Measurements from ENCODE around the gene COQ6.
A peak's percentile ranks its signal among the peaks of the same experiment; 100 is the strongest.
"Not testable (repeated sequence)": the region's sequence is repeated elsewhere in the genome, so short reads cannot be mapped to it uniquely, and the experiment has no call there.

Gene COQ6

GRCh38 chr14:73949752-73950734 lies at the start of gene COQ6, which contains the start of gene FAM161B:
COQ6 (plus strand) TSS chr14:73950302; CDS start chr14:73950333, 31 bp downstream.
FAM161B (minus strand) TSS chr14:73950094; CDS start chr14:73950026, 68 bp downstream.
- Histone ChIP-seq H3K4me3 (ENCODE audit: low read depth, low read length) (peak within 1 kb of the TSS; percentile 95), H3K36me3 (peaks cover 10% of the 10 kb centered on the region), H3K9me3 (ENCODE audit: severe bottlenecking) (no peaks in the 10 kb centered on the region), H3K27me3 (ENCODE audit: insufficient read depth, low read depth, severe bottlenecking) (no peaks in the 10 kb centered on the region), H3K27ac (peak within 1 kb of the TSS; percentile 84)
- DNase-seq, result peak; percentile 97
- TF ChIP-seq, protein P1, sequence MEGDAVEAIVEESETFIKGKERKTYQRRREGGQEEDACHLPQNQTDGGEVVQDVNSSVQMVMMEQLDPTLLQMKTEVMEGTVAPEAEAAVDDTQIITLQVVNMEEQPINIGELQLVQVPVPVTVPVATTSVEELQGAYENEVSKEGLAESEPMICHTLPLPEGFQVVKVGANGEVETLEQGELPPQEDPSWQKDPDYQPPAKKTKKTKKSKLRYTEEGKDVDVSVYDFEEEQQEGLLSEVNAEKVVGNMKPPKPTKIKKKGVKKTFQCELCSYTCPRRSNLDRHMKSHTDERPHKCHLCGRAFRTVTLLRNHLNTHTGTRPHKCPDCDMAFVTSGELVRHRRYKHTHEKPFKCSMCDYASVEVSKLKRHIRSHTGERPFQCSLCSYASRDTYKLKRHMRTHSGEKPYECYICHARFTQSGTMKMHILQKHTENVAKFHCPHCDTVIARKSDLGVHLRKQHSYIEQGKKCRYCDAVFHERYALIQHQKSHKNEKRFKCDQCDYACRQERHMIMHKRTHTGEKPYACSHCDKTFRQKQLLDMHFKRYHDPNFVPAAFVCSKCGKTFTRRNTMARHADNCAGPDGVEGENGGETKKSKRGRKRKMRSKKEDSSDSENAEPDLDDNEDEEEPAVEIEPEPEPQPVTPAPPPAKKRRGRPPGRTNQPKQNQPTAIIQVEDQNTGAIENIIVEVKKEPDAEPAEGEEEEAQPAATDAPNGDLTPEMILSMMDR (IDR thresholded peaks at IDR 0.05; ENCODE audit: low read depth, low read length), result peak; percentile 35; the same call in 1 of the 2 replicates

GRCh38 chr14:73903028-73903427 lies 47.1 kb upstream of the COQ6 start:
- TF ChIP-seq, protein P1 (IDR thresholded peaks at IDR 0.05; ENCODE audit: low read depth, low read length), result no peak
- Histone ChIP-seq H3K27ac (no peak overlapping the region), H3K36me3 (peaks cover 81% of the 10 kb centered on the region), H3K27me3 (ENCODE audit: insufficient read depth, low read depth, severe bottlenecking) (no peaks in the 10 kb centered on the region), H3K4me3 (ENCODE audit: low read depth, low read length) (no peak overlapping the region), H3K9me3 (ENCODE audit: severe bottlenecking) (no peaks in the 10 kb centered on the region)
- no peak for DNase-seq

DNA sequence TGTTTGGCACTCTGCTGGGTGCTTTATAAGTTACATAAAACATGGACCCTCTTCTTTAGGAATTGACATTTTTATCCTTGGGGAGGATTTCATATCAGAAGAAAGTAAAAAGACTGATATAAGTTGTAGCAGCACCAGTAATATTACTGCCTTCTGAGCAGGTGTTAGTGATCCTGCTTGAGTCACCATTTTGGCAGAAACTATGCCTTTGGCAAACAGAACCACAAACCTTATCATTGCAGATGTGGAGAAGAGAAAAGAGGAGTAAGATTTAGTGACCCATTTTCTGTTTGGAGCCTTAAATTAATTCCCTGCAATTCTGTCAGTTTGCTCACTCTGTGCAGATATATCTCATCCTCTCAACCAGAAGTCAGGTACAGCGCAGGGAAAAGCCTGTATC lies 40.4 kb upstream of the COQ6 start:
- no peaks in the 10 kb centered on the region for H3K27me3 ChIP-seq (ENCODE audit: insufficient read depth, low read depth, severe bottlenecking)
- DNase-seq, result no peak
- TF ChIP-seq, protein P1 (IDR thresholded peaks at IDR 0.05; ENCODE audit: low read depth, low read length), result no peak
- no peak overlapping the region for H3K4me3 ChIP-seq (ENCODE audit: low read depth, low read length)
- H3K36me3 ChIP-seq, result peaks cover 76% of the 10 kb centered on the region
- H3K27ac ChIP-seq, result no peak overlapping the region
- H3K9me3 ChIP-seq (ENCODE audit: severe bottlenecking), result no peaks in the 10 kb centered on the region

DNA sequence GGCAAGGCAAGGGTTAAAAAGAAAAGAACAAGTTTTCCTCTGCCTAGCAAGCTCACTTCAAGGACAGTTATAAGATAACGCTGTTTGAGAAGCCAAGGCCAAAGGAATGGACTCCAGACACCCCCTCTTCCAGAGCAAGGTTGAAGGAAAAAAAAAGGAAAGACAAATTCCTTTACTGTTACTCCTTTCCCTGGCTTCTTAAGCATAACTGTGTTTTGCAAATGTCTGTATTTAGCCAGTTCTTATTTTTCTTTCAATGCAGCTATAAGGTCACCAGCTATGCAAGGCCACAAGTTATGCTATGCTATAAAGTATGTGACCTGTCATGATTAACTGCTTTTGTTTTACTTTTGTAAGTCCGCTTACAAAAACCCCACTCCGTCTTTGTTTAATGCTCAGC lies 36.8 kb upstream of the COQ6 start:
- H3K4me3 ChIP-seq (ENCODE audit: low read depth, low read length), result no peak overlapping the region
- no peaks in the 10 kb centered on the region for H3K27me3 ChIP-seq (ENCODE audit: insufficient read depth, low read depth, severe bottlenecking)
- no peak overlapping the region for H3K27ac ChIP-seq
- DNase-seq, result no peak
- TF ChIP-seq, protein P1 (IDR thresholded peaks at IDR 0.05; ENCODE audit: low read depth, low read length), result no peak
- H3K36me3 ChIP-seq, result peaks cover 58% of the 10 kb centered on the region
- no peaks in the 10 kb centered on the region for H3K9me3 ChIP-seq (ENCODE audit: severe bottlenecking)

GRCh38 chr14:73916324-73916723 lies 33.8 kb upstream of the COQ6 start:
- H3K4me3 ChIP-seq (ENCODE audit: low read depth, low read length), result no peak overlapping the region
- TF ChIP-seq, protein P1 (IDR thresholded peaks at IDR 0.05; ENCODE audit: low read depth, low read length), result no peak

DNA sequence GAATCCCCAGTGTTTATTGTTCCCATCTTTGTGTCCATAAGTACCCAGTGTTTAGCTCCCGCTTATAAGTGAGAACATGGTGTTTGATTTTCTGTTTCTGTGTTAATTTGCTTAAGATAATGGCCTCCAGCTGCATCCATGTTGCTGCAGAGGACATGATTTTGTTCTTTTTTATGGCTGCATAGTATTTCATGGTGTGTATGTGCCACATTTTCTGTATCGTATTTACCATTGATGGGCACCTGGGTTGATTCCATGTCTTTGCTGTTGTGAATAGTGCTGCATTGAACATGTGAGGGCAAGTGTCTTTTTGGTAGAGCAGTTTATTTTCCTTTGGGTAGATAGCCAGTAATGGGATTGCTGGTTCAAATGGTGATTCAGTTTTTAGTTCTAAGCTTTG lies 30.6 kb upstream of the COQ6 start:
- not testable (repeated sequence) for H3K9me3 ChIP-seq (ENCODE audit: severe bottlenecking); DNase-seq; H3K27ac ChIP-seq; H3K4me3 ChIP-seq (ENCODE audit: low read depth, low read length); H3K27me3 ChIP-seq (ENCODE audit: insufficient read depth, low read depth, severe bottlenecking)
- H3K36me3 ChIP-seq, result peaks cover 66% of the 10 kb centered on the region

More at GRCh38 chr14:73916324-73916723, 33.8 kb upstream of the COQ6 start:
- peaks cover 50% of the 10 kb centered on the region for H3K36me3 ChIP-seq
- H3K27me3 ChIP-seq (ENCODE audit: insufficient read depth, low read depth, severe bottlenecking), result no peaks in the 10 kb centered on the region
- no peak overlapping the region for H3K27ac ChIP-seq
- DNase-seq, result no peak
- H3K9me3 ChIP-seq (ENCODE audit: severe bottlenecking), result no peaks in the 10 kb centered on the region
